HG02884 (cell line): Measurements from ENCODE around the gene MSANTD4.
"Not testable (repeated sequence)": the region's sequence is repeated elsewhere in the genome, so short reads cannot be mapped to it uniquely, and the experiment has no call there.

Experiments
- ATAC-seq: cut with Tn5 transposase; IDR thresholded peaks from one replicate; pipeline ENCODE4 v1.9.1; 2021; ENCODE audit warnings: mild to moderate bottlenecking, moderate library complexity; ENCODE audit not compliant: unreplicated experiment

MSANTD4 gene

GRCh38 chr11:106021967-106022794 is at the start of gene MSANTD4:
Gene MSANTD4, minus strand, starts transcription at chr11:106022240. Its CDS starts 11,323 bp downstream, at chr11:106010917.
- peak; percentile 96 for ATAC-seq

DNA sequence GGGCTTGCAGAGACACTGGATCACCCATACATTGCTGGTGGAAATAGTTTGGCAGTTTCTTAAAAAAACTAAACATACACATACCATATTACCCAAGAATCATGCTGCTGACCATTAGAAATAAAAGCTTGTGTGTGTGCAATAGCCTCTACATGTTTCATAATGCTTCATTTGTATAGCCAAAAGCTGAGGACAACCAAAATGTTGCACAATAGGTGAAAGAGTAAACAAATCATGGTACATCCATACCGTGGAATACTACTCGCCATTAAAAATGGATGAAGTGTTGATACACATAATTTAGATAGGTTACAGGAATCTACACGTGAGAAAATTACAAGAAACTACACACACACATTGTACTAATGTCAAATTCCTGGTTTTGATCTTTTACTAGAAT is 48.6 kb upstream of the MSANTD4 start:
- no peak for ATAC-seq

DNA sequence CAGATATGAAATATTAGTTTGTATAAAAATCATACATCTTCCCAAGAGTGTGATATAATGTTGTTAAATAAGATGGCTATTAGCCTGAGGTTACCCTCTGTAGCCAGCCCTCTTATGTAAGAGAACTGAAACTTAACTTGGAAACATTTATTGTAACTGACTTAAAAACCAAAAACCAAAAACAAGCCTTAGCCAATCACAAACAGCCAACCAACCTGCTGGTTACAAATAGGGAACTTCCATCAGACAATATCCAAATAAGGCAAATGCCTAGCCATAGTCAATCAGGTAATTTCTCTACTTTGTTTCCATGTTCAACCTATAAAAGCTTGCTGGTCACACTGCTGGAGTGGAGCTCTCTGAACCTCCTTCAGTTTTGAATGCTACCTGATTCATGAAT is 41.0 kb upstream of the MSANTD4 start:
- ATAC-seq = peak; percentile 47

DNA sequence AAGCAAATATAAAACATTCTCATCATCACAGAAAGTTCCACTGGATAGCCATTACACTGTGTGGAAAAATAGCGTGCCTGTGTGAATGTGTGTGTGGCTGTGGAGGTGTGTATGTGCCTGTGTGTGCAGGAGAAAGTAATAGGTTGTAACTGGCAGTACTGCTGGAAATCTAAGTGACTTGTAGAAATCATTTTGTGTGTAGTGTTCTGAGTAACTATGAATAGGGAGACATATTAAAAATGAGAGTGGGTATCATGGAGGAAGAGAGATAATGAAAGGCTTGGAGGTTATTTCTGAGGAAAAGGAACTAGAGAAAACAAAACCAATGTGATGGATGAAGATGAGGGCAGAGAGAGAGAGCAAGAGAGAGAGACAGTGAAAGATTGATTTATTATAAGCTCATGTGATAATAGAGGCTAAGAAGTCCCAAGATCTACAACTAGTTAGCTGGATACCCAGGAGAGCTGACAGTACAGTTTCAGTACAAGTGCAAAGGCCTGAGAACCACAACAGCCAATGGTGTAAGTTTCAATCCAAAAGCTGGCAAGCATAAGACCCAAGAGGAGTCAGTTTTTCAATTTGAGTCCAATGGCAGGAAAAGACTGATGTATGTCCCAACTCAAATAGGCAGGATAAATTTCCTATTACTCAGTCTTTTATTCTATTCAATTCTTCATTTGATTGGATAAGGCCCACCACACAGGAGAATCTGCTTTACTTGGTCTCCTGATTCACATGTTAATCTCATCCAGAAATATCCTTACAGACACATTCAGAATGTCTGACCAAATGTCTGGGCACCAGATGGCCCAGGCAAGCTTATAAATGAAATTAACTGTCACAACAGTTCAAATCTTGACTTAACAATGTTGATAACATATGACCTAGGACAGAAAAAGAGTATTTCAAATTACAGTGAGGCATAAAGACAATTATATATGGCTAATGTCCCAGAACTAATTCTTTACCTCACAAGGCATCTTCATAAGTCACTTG is 40.2 kb upstream of the MSANTD4 start:
- no peak for ATAC-seq

DNA sequence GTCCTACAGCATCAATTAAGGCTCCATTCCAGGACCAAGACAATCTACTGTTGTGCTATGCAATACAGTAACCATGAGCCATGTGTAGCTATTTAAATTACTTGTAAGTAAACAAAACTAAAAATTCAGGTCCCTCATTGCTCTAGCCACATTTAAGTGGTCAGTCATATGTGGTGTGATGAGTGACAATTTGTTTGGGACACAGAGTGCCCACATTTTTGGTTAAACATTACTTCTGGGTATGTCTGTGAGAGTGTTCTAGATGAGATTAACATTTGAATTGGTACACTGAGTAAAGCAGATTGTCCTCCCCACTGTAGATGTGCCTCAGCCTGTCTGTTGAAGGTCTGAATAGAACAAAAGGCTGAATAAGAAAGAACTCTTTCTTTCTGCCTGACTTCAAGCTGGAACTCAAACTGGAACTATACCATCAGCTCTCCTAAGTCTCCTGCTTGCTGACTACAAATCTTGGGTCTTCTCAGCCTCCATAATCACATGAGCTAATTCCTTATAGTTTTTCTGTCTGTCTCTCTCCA is 39.3 kb upstream of the MSANTD4 start:
- no peak for ATAC-seq

- no peak for ATAC-seq
Observed at GRCh38 chr11:106059617-106060016, 37.6 kb upstream of the MSANTD4 start.

DNA sequence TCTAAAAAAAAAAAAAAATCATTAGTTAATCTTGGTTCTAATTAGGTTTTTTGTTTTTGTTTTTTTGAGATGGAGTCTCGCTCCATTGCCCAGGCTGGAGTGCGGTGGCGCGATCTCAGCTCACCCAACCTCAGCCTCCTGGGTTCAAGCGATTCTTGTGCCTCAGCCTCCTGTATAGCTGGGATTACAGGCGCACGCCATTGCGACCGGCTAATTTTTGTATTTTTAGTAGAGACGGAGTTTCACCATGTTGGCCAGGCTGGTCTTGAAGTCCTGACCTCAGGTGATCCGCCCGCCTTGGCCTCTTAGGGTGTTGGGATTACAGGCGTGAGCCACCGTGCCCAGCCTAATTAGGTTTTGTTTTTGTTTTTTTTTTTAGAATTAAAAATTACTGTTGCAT is 36.3 kb upstream of the MSANTD4 start:
- ATAC-seq = not testable (repeated sequence)

DNA sequence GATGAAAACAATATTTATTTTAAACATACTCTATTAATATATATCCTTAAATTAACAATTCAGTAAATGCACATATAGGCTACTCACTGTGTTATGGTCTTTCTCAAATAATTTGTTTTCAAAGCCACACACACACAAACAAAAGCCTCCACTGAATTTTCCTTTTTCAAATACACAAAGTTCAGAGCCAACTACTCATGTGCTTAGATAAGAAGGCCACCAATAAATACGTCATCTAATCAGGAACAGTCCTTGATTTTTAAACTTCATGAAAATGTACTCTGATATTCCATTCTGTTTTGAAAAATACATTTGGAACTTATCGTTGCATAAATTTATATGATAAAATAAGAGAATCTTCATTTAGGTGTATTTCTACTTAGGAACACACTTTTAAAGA is 29.1 kb upstream of the MSANTD4 start:
- no peak for ATAC-seq

- no peak for ATAC-seq
Observed at GRCh38 chr11:106049727-106050476, 27.9 kb upstream of the MSANTD4 start.

DNA sequence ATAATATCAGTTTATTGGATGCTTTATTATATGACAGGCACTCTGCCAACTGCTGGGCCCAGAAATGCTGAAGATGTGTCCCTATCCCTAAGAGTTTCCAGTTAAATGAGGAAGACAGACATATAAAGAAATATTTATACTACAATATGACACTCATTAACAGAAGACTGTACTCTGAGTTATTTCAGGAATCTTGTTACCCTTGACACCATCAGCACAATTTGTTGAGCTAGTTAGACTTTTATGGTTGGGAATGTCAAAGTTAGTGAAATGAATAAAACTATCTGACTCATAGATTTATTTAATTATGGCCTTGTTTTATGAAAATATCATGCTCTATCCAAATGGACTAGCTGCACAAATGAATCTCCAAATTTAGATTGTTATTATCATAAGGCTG is 25.6 kb upstream of the MSANTD4 start:
- no peak for ATAC-seq

- ATAC-seq = no peak
Observed at GRCh38 chr11:106043540-106043939, 21.5 kb upstream of the MSANTD4 start.

GRCh38 chr11:106032861-106033260 is 10.8 kb upstream of the MSANTD4 start:
- ATAC-seq = no peak

DNA sequence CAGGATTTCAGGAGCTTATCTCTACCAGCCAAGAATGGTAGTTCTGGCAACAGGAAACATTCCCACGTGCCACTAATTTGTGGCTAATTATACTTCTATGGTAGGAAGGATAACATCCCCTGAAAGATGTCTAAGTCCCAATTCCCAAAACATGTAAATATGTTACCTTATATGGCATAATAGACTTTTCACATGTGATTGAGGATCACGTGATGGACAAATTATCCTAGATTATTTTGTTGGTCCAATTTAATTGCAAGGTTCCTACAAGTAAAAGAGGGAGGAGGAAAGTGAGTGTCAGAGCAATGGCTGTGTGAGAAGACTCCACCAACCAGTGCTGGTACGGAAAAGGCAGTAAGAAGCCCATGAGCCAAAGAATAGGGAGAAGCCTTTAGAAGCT is 9.9 kb upstream of the MSANTD4 start:
- ATAC-seq = no peak

DNA sequence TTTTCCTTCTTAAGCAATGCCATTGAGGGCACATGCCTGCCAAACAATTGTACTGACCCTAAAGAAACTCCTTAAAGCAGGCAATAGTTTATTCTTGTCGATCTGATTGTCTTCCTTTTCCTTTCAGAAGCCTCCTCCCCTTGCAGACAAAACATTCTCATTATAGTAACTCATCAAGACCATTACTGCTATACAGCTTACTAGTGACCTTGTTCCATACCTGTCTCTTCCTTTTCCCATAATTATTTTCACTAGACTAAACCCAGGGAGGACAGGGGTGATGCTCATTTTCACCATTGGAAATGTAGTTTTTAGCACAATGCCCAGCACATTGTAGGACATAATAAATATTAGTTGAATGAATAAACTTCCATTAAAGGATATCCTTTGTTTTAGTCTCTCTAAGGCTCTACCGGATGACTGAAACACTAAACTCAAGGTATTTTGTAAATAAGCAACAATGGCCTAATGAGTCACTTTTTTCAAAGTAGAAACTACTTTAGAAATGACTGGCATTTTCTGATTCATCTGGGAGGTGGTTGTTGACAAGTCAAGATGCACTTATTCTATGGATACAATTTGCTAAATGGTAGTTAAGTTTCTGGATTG is 9.3 kb upstream of the MSANTD4 start:
- no peak for ATAC-seq

DNA sequence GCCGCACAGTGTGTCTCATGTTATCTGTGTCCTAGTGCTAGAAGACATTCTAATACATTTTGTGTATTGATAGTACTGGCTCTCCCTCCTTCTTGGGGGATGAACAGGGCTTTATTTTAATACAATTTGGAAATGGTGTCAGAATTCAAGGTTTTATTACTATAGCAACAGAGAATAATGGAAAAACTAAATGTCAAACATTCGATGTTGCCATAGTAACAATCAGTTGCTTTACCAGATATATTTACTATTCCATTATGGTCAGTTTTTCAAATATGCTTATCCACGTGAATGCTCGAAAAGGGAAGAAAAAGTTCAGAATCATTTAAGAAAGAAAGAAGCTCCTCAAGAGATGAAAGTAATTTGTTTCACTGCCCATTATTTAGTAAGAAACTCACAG is 8.6 kb upstream of the MSANTD4 start:
- no peak for ATAC-seq

- no peak for ATAC-seq
Observed at GRCh38 chr11:106022795-106023275, 795 bp upstream of the MSANTD4 start.

- ATAC-seq = peak; percentile 4
Observed at GRCh38 chr11:106021181-106021966, 666 bp downstream of the MSANTD4 start.

- ATAC-seq = no peak
Observed at GRCh38 chr11:106017093-106017492, 4.9 kb downstream of the MSANTD4 start.

GRCh38 chr11:106015066-106015465 is 7.0 kb downstream of the MSANTD4 start:
- ATAC-seq = no peak
